VCaP (cell line): Measurements from ENCODE around the gene MVB12A.

Experiments
- H3K27ac ChIP-seq: fragments of 450-650 bp; 2 replicates; pipeline ENCODE4 v1.5.1; 2017
- TF ChIP-seq, protein P1 (sequence below): fragments of 450-650 bp; conservative IDR thresholded peaks from 2 replicates; pipeline ENCODE4 v1.5.1; 2017; ENCODE audit warnings: mild to moderate bottlenecking, moderate library complexity

MVB12A gene

DNA sequence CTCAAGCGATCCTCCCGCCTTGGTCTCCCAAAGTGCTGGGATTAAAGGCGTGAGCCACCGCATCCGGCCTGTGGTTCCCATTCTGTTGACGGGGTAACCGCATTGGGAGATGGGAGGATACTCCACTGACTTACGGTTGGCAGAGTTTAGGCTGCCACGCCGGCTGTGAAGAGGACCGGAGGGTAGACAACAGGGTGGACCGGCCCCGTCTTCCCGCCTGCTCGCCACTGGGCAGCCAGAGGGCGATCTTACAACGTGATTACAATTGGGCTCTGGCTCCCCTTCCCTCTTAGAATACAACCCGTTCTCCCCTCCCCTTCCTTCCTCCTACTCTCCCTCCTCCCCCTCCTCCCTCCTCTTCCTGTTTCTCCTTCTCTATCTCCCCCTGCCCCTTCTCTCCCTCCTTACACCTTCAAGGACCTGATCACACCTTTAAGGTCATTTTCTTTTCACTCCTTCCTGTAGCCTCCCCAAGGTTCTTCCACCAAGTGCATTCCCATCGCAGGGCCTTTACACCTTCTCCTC, 24.9 kb upstream of the MVB12A start:
- TF ChIP-seq, protein P1, sequence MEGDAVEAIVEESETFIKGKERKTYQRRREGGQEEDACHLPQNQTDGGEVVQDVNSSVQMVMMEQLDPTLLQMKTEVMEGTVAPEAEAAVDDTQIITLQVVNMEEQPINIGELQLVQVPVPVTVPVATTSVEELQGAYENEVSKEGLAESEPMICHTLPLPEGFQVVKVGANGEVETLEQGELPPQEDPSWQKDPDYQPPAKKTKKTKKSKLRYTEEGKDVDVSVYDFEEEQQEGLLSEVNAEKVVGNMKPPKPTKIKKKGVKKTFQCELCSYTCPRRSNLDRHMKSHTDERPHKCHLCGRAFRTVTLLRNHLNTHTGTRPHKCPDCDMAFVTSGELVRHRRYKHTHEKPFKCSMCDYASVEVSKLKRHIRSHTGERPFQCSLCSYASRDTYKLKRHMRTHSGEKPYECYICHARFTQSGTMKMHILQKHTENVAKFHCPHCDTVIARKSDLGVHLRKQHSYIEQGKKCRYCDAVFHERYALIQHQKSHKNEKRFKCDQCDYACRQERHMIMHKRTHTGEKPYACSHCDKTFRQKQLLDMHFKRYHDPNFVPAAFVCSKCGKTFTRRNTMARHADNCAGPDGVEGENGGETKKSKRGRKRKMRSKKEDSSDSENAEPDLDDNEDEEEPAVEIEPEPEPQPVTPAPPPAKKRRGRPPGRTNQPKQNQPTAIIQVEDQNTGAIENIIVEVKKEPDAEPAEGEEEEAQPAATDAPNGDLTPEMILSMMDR: peak; percentile 71
- H3K27ac ChIP-seq: no peak overlapping the region

DNA sequence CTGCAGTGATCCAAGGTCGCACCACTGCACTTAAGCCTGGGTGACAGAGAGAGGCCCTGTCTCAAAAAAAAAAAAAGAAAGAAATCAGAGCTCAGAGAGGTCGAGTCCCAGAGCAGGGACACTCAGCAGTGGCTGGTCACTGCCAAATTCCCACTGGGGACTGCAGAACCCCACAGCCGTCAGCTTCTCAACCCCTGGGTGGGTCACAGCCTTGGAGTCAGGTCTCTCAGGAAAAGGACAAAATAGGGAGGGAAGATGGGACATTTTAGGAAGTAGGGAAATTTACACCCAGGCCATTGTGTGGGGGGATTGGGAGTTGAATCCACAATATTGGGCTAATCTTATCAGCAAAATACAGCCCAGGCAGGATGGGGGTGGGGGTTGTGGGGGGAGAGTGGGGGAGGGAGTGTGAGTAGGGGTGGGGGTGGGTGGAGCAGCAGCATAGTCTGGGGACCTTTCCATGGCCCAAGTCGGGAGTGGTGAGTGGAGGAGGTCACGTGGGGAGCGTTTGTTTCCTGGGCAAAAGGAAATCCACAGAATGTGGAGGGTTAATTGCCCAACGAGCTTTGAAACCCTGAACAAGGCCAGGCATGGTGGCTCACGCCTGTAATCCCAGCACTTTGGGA, 20.8 kb upstream of the MVB12A start:
- TF ChIP-seq, protein P1: no peak
- H3K27ac ChIP-seq: no peak overlapping the region

DNA sequence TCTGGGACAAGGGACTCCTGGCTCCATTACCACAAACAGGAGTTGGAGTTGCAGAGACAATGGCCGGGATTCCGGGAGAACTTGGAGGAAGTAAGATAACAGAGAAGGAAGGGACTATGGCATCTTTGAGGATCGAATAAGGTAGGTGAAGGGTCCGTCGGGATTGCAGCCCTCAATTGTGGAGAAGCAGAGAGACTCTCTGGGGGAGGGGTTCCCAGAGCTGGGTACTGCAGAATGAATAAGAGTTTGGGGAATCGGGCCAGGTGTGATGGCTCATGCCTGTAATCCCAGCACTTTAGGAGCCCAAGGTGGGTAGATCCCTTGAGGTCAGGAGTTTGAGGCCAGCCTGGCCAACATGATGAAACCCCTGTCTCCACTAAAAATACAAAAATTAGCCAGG, 18.2 kb upstream of the MVB12A start:
- no peak overlapping the region for H3K27ac ChIP-seq
- TF ChIP-seq, protein P1: no peak

DNA sequence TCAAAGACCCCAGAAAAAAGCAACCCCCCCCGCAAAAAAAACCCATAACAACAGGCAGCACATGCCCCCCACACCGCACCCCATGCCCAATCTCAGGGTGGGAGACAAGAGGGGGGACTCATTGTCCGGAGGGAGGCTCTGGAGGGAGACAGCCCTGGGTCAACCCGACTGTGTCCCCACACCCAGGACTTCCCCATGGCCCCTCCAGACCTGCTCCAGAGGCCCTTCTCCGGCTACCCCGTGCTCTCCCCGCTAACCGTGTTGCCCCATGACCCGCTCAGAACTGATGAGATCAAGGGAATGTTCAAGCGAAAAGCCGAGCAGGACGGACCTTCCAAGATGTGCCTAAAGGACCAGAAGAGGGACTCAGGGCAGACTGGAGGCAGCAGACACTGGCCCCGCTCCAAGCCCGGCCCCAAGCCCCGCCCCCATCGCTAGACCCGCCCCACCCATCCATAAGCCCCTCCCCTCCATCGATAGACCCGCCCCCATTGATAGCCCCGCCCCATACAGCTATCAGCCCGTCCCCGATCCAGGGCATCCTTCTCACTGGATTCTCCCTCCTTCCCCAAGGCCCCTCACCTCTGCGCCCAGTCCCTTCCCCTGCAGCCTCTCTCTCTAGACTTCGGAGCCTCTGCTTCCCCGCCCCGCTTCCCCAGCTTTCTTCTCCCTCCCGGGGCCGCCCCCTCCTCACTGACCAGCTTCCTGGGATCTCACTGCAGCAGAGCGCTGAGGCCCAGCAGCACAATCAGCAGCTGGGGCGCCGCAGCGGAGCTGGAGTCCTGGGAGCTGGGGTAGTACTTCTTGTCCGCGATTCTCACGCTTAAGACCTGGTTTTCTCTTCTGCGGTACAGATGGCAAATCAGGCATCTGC, 16.6 kb upstream of the MVB12A start:
- TF ChIP-seq, protein P1: no peak

DNA sequence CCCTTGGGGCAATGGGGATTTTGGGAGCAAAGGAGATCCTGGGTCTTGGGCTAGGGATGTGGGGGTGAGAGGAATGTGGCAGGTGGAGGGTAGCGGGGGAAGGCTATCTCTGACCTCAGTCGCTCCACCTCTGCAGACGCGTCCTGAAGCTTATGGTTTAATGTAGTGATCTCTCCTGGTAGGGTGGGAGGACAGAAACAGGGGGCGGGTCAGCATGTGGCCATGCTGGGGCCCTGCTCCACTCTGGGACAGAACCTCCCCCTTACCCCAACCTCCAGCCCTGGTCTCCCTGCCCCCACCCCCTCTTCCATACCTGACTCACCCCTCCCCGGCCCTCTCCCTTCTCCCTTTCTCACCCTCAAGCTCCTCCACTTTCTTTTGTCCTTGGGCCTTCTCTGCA, 15.8 kb upstream of the MVB12A start:
- TF ChIP-seq, protein P1: no peak
- no peak overlapping the region for H3K27ac ChIP-seq

More for the DNA sequence above, 16.6 kb upstream of the MVB12A start:
- no peak overlapping the region for H3K27ac ChIP-seq

DNA sequence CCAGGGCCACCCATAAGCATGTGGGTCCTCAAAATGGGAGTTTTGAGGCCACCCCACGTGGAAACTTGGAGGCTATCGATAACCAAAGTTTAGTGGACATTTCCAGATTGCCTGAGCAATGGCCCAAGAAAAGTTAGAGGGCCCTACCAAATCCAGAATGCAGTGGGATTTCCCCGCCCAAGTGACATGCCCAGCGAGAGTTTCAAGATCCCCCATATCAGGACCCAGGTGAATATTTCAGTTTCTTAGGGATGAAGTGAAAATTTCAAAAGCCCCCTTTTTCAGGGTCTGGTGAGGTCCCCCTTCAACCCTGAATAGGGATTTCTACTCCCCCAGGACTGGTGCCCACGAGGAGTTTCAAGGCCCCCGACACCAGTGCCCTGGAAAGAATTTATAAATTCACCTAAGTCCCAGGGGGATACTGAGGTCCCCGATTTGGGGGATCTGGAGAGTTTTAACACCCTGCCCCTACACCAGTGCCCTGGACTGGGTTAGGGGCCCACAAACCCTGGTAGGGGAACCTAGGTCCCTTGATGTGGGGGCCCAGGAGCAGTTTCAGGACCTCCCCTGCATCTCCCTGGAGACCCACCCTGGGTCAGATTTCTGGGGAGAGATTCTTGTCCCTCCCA, 15.1 kb upstream of the MVB12A start:
- TF ChIP-seq, protein P1: no peak
- no peak overlapping the region for H3K27ac ChIP-seq
